Measurements from ENCODE around the gene RAB31.

- TF ChIP-seq CTCF (IDR thresholded peaks at IDR 0.05): no peak
- TF ChIP-seq POLR2A (IDR thresholded peaks at IDR 0.05): no peak
These were observed 55.9 kb downstream of the RAB31 start for GRCh38 chr18:9764011-9764481.
